ENCODE data around the gene RNF13.
"Not testable (repeated sequence)": the region's sequence is repeated elsewhere in the genome, so short reads cannot be mapped to it uniquely, and the experiment has no call there.

RNF13 gene

DNA sequence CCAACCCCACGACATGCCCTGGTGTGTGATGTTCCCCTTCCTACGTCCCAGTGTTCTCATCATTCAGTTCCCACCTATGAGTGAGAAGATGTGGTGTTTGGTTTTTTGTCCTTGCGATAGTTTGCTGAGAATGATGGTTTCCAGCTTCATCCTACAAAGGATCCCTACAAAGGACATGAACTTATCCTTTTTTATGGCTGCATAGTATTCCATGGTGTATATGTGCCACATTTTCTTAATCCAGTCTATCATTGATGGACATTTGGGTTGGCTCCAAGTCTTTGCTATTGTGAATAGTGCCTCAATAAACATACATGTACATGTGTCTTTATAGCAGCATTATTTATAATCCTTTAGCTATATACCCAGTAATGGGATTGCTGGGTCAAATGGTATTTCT is 131.0 kb downstream of the RNF13 start:
- not testable (repeated sequence) for H2AFZ ChIP-seq (ENCODE audit: low read length, unreplicated experiment); H3K4me3 ChIP-seq (ENCODE audit: low read depth, low read length); H3K27ac ChIP-seq (ENCODE audit: low read depth, low read length); H3K79me2 ChIP-seq (ENCODE audit: control insufficient read depth, insufficient read depth, low read length, unreplicated experiment); H3K27me3 ChIP-seq (ENCODE audit: insufficient read depth, low read length)
- peaks cover 18% of the 10 kb centered on the region for H3K4me1 ChIP-seq (ENCODE audit: control insufficient read depth, insufficient read depth, low read length, unreplicated experiment)
- H3K36me3 ChIP-seq (ENCODE audit: insufficient read depth, low read length): peaks cover 19% of the 10 kb centered on the region

DNA sequence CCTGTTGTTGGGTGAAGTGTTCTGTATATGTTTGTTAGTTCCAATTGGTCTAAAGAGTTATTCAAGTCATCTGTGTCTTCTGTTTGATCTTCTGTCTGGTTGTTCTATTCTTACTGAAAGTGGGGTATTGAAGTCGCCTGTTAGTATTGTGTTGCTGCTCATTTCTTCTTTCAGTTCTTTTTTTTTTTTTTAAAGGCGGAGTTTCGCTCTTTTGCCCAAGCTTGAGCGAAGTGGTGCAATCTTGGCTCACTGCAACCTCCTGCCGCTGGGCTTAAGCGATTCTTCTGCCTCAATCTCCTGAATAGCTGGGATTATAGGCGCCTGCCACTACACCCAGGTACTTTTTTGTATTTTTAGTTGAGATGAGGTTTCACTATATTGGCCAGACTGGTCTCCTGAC is 134.2 kb downstream of the RNF13 start:
- H3K27me3 ChIP-seq (ENCODE audit: insufficient read depth, low read length): no peaks in the 10 kb centered on the region
- no peak overlapping the region for H3K27ac ChIP-seq (ENCODE audit: low read depth, low read length)
- no peak overlapping the region for H2AFZ ChIP-seq (ENCODE audit: low read length, unreplicated experiment)
- no peaks in the 10 kb centered on the region for H3K79me2 ChIP-seq (ENCODE audit: control insufficient read depth, insufficient read depth, low read length, unreplicated experiment)
- peaks cover 34% of the 10 kb centered on the region for H3K36me3 ChIP-seq (ENCODE audit: insufficient read depth, low read length)
- H3K4me1 ChIP-seq (ENCODE audit: control insufficient read depth, insufficient read depth, low read length, unreplicated experiment): peaks cover 4% of the 10 kb centered on the region
- H3K4me3 ChIP-seq (ENCODE audit: low read depth, low read length): no peak overlapping the region

DNA sequence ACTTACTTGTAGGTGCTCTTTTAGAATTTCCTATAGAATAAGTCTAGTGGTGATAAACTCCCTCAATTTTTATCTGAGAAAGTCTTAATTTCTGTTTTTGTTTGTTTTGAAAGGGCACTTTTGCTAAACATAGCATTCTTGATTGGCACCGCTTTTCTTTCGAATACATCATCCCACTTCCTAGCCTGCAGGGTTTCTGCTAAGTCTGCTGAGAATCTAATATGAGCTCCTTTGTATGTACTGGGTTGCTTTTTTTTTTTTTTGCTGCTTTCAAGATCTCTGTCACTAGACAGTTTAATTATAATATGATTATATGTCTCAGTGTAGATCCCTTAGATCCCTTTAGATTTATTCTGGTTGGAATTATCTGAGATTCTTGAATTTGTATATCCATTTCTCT is 136.2 kb downstream of the RNF13 start:
- no peak overlapping the region for H3K4me3 ChIP-seq (ENCODE audit: low read depth, low read length)
- no peaks in the 10 kb centered on the region for H3K79me2 ChIP-seq (ENCODE audit: control insufficient read depth, insufficient read depth, low read length, unreplicated experiment)
- H3K27me3 ChIP-seq (ENCODE audit: insufficient read depth, low read length): no peaks in the 10 kb centered on the region
- peaks cover 24% of the 10 kb centered on the region for H3K36me3 ChIP-seq (ENCODE audit: insufficient read depth, low read length)
- no peak overlapping the region for H3K27ac ChIP-seq (ENCODE audit: low read depth, low read length)
- H3K4me1 ChIP-seq (ENCODE audit: control insufficient read depth, insufficient read depth, low read length, unreplicated experiment): no peaks in the 10 kb centered on the region
- no peak overlapping the region for H2AFZ ChIP-seq (ENCODE audit: low read length, unreplicated experiment)

DNA sequence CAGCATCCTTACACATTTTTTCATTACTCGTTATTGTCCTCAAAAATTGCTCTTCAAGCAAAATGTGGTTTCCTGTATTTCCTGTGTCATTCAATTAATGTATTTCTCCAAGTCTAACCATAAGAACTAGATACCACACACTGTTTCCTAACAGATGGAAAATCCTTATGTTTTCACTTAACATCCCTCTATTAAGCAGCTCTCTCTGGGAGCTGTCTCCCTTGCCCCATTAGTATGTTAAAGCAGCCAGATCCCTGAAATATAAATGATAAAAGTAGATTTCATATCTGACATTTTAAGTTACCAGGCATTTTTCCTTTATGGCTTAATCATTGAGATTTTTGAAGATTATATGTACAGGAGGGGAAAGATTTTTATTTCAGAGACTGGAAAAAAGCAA is 141.8 kb downstream of the RNF13 start:
- no peak overlapping the region for H3K4me3 ChIP-seq (ENCODE audit: low read depth, low read length)
- no peak overlapping the region for H3K27ac ChIP-seq (ENCODE audit: low read depth, low read length)
- peaks cover 12% of the 10 kb centered on the region for H3K36me3 ChIP-seq (ENCODE audit: insufficient read depth, low read length)
- H2AFZ ChIP-seq (ENCODE audit: low read length, unreplicated experiment): no peak overlapping the region
- peaks cover 22% of the 10 kb centered on the region for H3K79me2 ChIP-seq (ENCODE audit: control insufficient read depth, insufficient read depth, low read length, unreplicated experiment)
- H3K27me3 ChIP-seq (ENCODE audit: insufficient read depth, low read length): no peaks in the 10 kb centered on the region
- peaks cover 29% of the 10 kb centered on the region for H3K4me1 ChIP-seq (ENCODE audit: control insufficient read depth, insufficient read depth, low read length, unreplicated experiment)

DNA sequence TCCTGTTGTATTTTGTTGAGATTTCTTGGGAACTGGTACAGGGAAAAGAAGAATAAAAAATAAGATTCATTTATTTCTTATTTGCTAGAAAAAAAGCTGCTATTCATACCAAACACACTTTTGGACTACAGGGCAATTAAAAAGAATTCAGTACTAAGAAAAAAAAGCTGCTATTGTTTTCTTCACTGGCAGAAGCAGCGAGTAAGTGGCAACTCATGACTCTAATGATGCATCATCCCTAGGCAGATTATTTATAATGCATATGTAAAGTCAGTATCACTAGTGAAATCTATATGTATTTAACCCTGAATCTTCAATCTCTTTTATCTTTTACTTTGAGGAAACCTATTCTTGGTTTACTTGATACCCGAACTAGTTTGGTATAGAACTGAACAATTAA is 142.4 kb downstream of the RNF13 start:
- no peaks in the 10 kb centered on the region for H3K27me3 ChIP-seq (ENCODE audit: insufficient read depth, low read length)
- peaks cover 22% of the 10 kb centered on the region for H3K79me2 ChIP-seq (ENCODE audit: control insufficient read depth, insufficient read depth, low read length, unreplicated experiment)
- peaks cover 31% of the 10 kb centered on the region for H3K4me1 ChIP-seq (ENCODE audit: control insufficient read depth, insufficient read depth, low read length, unreplicated experiment)
- no peak overlapping the region for H2AFZ ChIP-seq (ENCODE audit: low read length, unreplicated experiment)
- H3K36me3 ChIP-seq (ENCODE audit: insufficient read depth, low read length): peaks cover 12% of the 10 kb centered on the region
- H3K4me3 ChIP-seq (ENCODE audit: low read depth, low read length): no peak overlapping the region
- H3K27ac ChIP-seq (ENCODE audit: low read depth, low read length): no peak overlapping the region

DNA sequence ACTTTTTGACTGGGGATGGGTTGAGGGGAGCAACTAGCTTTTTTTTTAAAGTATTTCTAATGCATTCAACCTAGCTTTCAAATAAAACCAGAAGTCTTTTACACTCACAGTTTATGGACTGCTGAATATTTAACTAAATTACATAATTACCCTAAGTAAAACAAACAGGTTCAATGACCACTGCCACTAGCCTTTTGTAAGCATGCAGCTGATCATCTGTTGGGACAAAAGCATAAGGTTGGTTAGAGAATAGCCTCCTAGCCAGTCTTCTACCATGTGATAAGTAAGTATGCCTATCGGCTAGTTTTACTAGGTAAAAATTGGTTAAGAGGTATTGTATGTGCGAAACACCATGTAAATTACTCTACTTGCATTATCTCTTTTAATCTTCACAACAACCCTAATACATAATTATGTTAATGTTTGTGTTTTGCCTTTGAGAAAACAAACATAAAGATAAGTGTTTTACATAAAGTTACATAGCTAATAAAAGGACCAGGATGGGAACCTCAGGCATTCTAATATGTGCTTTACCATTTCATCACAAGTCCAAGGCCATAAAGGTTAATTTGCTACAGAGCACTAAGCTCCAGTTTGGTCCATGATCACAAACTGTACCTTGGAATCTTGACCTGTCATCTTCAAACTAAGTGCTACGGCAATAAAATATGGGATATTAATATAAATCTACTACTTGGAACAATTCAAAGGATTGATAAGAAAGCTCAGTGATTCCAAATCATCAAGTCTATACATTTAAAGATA is 144.5 kb downstream of the RNF13 start:
- H2AFZ ChIP-seq (ENCODE audit: low read length, unreplicated experiment): no peak overlapping the region
- H3K4me1 ChIP-seq (ENCODE audit: control insufficient read depth, insufficient read depth, low read length, unreplicated experiment): peaks cover 31% of the 10 kb centered on the region
- H3K36me3 ChIP-seq (ENCODE audit: insufficient read depth, low read length): peaks cover 9% of the 10 kb centered on the region; the same call in 1 of the 2 replicates
- no peaks in the 10 kb centered on the region for H3K27me3 ChIP-seq (ENCODE audit: insufficient read depth, low read length)
- H3K4me3 ChIP-seq (ENCODE audit: low read depth, low read length): no peak overlapping the region
- H3K27ac ChIP-seq (ENCODE audit: low read depth, low read length): no peak overlapping the region
- peaks cover 29% of the 10 kb centered on the region for H3K79me2 ChIP-seq (ENCODE audit: control insufficient read depth, insufficient read depth, low read length, unreplicated experiment)

DNA sequence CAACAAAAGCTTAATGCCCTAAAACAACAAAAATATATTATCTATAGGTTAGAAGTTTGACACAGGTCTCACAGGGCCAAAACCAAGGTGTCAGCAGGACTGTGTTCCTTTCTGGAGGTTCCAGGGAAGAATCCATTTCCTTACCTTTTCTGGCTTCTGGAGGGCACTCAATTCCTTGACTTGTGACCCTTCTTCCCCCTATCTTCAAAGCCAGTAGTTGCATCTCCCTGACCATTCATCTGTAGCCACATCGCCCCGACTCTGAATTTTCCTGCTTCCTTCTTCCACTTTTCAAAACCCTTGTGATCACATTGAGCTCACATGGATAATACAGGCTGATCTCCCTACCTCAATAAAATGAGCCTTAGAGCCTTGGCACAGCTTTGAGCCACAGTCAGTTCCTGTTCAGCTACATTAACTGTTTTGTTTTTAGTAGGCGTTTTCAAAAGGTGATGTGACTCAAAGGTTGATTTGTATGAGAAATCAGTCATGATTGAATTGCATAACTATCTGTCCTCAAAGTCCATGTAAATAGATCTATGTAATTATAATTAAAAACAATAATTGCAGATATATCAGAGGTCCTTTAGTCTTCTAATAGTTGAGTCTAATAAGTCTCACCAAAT is 145.3 kb downstream of the RNF13 start:
- Histone ChIP-seq H3K36me3 (ENCODE audit: insufficient read depth, low read length) (peaks cover 9% of the 10 kb centered on the region; the same call in 1 of the 2 replicates), H3K27ac (ENCODE audit: low read depth, low read length) (peak overlapping the region; percentile 11; the same call in 1 of the 2 replicates), H3K79me2 (ENCODE audit: control insufficient read depth, insufficient read depth, low read length, unreplicated experiment) (peaks cover 32% of the 10 kb centered on the region)

DNA sequence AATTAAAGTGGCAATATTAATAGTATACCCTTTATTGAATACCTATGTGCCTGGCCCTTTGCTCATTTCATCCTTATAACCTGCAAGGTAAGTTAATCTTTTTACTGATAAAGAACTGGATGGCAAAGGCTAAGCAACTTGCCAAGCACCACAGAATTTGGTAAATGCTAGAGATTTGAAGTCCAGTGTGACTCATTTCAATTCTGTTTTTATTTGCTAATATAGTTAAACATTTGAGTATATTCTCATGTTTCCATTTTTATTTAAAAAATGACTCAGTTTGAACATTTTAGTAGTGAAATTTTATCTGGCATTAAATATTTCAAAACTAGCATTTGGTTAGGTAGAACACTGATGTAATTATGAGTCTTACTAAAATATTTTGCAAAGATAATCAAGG is 146.4 kb downstream of the RNF13 start:
- H3K4me1 ChIP-seq (ENCODE audit: control insufficient read depth, insufficient read depth, low read length, unreplicated experiment): peaks cover 42% of the 10 kb centered on the region
- peaks cover 10% of the 10 kb centered on the region; the same call in 1 of the 2 replicates for H3K36me3 ChIP-seq (ENCODE audit: insufficient read depth, low read length)
- H3K79me2 ChIP-seq (ENCODE audit: control insufficient read depth, insufficient read depth, low read length, unreplicated experiment): peaks cover 43% of the 10 kb centered on the region
- H3K27me3 ChIP-seq (ENCODE audit: insufficient read depth, low read length): no peaks in the 10 kb centered on the region
- H3K27ac ChIP-seq (ENCODE audit: low read depth, low read length): peak overlapping the region; percentile 54
- H2AFZ ChIP-seq (ENCODE audit: low read length, unreplicated experiment): no peak overlapping the region
- no peak overlapping the region for H3K4me3 ChIP-seq (ENCODE audit: low read depth, low read length)

More for the DNA sequence above, 145.3 kb downstream of the RNF13 start:
- Histone ChIP-seq H3K4me1 (ENCODE audit: control insufficient read depth, insufficient read depth, low read length, unreplicated experiment) (peaks cover 31% of the 10 kb centered on the region), H3K4me3 (ENCODE audit: low read depth, low read length) (no peak overlapping the region), H2AFZ (ENCODE audit: low read length, unreplicated experiment) (no peak overlapping the region), H3K27me3 (ENCODE audit: insufficient read depth, low read length) (no peaks in the 10 kb centered on the region)

DNA sequence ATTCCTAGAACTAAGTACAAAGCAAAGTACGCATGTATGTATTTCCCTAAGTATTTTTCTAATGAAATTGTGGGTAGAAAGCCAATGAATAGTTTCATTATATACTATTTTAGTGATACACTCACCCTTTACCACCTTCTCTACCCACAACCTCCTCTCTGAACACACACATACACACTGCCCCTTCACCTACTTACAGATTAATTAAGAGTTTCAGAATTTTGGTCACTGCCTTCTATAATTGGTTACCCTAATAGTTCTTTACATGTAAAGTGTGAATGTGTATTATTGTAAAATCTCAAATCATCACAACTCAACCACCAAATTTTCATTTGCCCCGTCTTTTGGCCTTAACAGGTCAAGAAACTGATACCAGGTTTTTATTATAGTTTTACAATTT is 150.5 kb downstream of the RNF13 start:
- H2AFZ ChIP-seq (ENCODE audit: low read length, unreplicated experiment): no peak overlapping the region
- peaks cover 37% of the 10 kb centered on the region; the same call in 1 of the 2 replicates for H3K36me3 ChIP-seq (ENCODE audit: insufficient read depth, low read length)
- no peak overlapping the region for H3K27ac ChIP-seq (ENCODE audit: low read depth, low read length)
- H3K4me3 ChIP-seq (ENCODE audit: low read depth, low read length): no peak overlapping the region
- H3K27me3 ChIP-seq (ENCODE audit: insufficient read depth, low read length): no peaks in the 10 kb centered on the region
- H3K79me2 ChIP-seq (ENCODE audit: control insufficient read depth, insufficient read depth, low read length, unreplicated experiment): peaks cover 60% of the 10 kb centered on the region
- peaks cover 63% of the 10 kb centered on the region for H3K4me1 ChIP-seq (ENCODE audit: control insufficient read depth, insufficient read depth, low read length, unreplicated experiment)

DNA sequence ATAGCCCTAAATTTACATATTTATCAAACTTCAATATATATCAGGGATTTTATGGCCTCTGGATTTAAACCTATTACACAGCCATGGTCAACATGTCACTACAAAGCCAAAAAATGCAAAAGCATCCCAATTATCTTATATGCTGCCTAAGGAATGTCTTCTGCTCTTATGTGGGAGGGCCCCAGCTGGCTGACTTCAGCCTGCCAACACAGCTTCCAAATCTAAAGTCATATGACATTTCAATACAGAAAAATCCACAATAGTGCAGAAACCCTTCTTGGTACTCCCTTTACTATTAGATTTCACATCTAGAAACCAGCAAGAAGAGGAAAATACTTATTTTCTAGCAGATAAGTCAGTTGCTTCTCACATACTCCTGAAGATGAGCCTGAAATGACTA is 151.3 kb downstream of the RNF13 start:
- Histone ChIP-seq H3K27me3 (ENCODE audit: insufficient read depth, low read length) (no peaks in the 10 kb centered on the region), H3K27ac (ENCODE audit: low read depth, low read length) (no peak overlapping the region), H3K4me3 (ENCODE audit: low read depth, low read length) (no peak overlapping the region), H3K36me3 (ENCODE audit: insufficient read depth, low read length) (peaks cover 37% of the 10 kb centered on the region; the same call in 1 of the 2 replicates), H2AFZ (ENCODE audit: low read length, unreplicated experiment) (no peak overlapping the region), H3K79me2 (ENCODE audit: control insufficient read depth, insufficient read depth, low read length, unreplicated experiment) (peaks cover 68% of the 10 kb centered on the region), H3K4me1 (ENCODE audit: control insufficient read depth, insufficient read depth, low read length, unreplicated experiment) (peaks cover 55% of the 10 kb centered on the region)

DNA sequence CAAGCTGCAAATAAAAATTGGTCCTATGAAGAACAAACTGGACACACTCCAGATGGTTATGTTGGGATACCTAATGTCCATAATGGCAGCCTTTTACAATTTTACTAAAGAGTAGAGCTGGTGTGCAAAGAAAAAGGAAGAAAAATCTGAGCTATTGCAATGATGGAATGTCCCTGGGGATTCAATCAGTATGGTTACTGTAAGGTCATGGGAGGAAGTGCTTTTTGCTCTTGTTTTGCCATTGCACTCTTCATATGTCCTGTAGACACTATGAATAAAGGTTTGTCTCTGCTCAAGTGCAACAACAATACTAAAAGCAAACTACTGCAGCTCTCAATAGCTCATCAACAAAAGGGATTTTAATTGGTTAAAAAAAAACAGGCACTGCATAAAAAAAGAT is 152.3 kb downstream of the RNF13 start:
- H3K36me3 ChIP-seq (ENCODE audit: insufficient read depth, low read length): peaks cover 37% of the 10 kb centered on the region; the same call in 1 of the 2 replicates
- H3K4me1 ChIP-seq (ENCODE audit: control insufficient read depth, insufficient read depth, low read length, unreplicated experiment): peaks cover 48% of the 10 kb centered on the region
- peak overlapping the region; percentile 26; the same call in 1 of the 2 replicates for H3K4me3 ChIP-seq (ENCODE audit: low read depth, low read length)
- H2AFZ ChIP-seq (ENCODE audit: low read length, unreplicated experiment): no peak overlapping the region
- H3K27ac ChIP-seq (ENCODE audit: low read depth, low read length): no peak overlapping the region
- no peaks in the 10 kb centered on the region for H3K27me3 ChIP-seq (ENCODE audit: insufficient read depth, low read length)
- H3K79me2 ChIP-seq (ENCODE audit: control insufficient read depth, insufficient read depth, low read length, unreplicated experiment): peaks cover 78% of the 10 kb centered on the region

All from ACC112 (cell line).